H1 (cell line): Measurements from ENCODE around the gene ECSIT. TPM values are rescaled to one million over a fixed set of nuclear protein-coding genes. Genes with fewer than 3 reads are reported as not detected.

Source experiments
- BACH1 ChIP-seq: IDR thresholded peaks from 2 replicates; pipeline ENCODE4 v1.6.1; 2012; ENCODE audit warnings: low read length, improper control_type of control experiment
- CBX8 ChIP-seq: fragments of 300-800, 300-1000 bp; sonication (generic); IDR thresholded peaks from 2 replicates; pipeline ENCODE4 v1.7.1; 2016; ENCODE audit warnings: low read depth, low read length, borderline replicate concordance
- CHD7 ChIP-seq: fragments of 300-600 bp; sonication (generic); IDR thresholded peaks from 2 replicates; pipeline ENCODE4 v1.7.1; 2012; ENCODE audit warnings: low read length, moderate library complexity, mild to moderate bottlenecking, inconsistent platforms; ENCODE audit not compliant: insufficient replicate concordance
- EZH2 ChIP-seq: fragments of 200-600 bp; sonication (generic); IDR thresholded peaks from 2 replicates; pipeline ENCODE4 v1.7.1; 2012; ENCODE audit warnings: low read depth, mild to moderate bottlenecking, moderate library complexity, low read length, inconsistent platforms; ENCODE audit not compliant: severe bottlenecking
- GABPA ChIP-seq: IDR thresholded peaks from 2 replicates; pipeline ENCODE4 v1.6.1; 2011; ENCODE audit warnings: mild to moderate bottlenecking, low read length, moderate library complexity, borderline replicate concordance; ENCODE audit not compliant: insufficient read depth
- JUN ChIP-seq: IDR thresholded peaks from 2 replicates; pipeline ENCODE4 v1.6.1; 2011; ENCODE audit warnings: low read depth, mild to moderate bottlenecking, improper control_type of control experiment, low read length
- KDM4A ChIP-seq: IDR thresholded peaks from one replicate; pipeline ENCODE4 v1.7.1; 2012; ENCODE audit warnings: low read depth, mild to moderate bottlenecking, moderate library complexity, low read length, inconsistent platforms; ENCODE audit not compliant: severe bottlenecking
- KDM5A ChIP-seq: fragments of 200-600 bp; IDR thresholded peaks from 2 replicates; pipeline ENCODE4 v1.7.1; 2012; ENCODE audit warnings: mild to moderate bottlenecking, low read length, inconsistent platforms, mixed read lengths
- SIX5 ChIP-seq: IDR thresholded peaks from 2 replicates; pipeline ENCODE4 v1.6.1; 2011; ENCODE audit warnings: mild to moderate bottlenecking, low read depth, low read length
- SP2 ChIP-seq: IDR thresholded peaks from 2 replicates; pipeline ENCODE4 v1.6.1; 2012; ENCODE audit warnings: mild to moderate bottlenecking, low read length, inconsistent platforms
- polyA plus RNA-seq, 7 experiments: library from polyadenylated mRNA; depleted of rRNA in 3 of 7; stranded (reverse) in 5 of 7; unstranded in 2 of 7; fragments of >200 nt in 5 of 7; fragments of 200-250 nt in 2 of 7; gene quantifications; 1 replicate in 5 of 7; 2 replicates in 1 of 7; 4 replicates in 1 of 7; pipeline versions ENCODE4 v1.2.1 to v1.2.3, GENCODE V29; 2011 to 2013; ENCODE audit warnings: missing spikeins in 2 of 7, mixed read lengths in 2 of 7
- total RNA-seq: library from RNA; stranded (reverse); fragmentation: NEBNext Ultra II Directional; extraction: Animal tissue kit (Norgen Biotek cat#: 25700); gene quantifications from 2 replicates; pipeline ENCODE4 v1.2.1, GENCODE V29; 2021

The ECSIT gene
- total and polyA plus RNA-seq, 2 of the 8 experiments (the other 6 are each of a cell fraction or from before 2014, with no cell fraction given), result 55.7 to 74.1 TPM

DNA sequence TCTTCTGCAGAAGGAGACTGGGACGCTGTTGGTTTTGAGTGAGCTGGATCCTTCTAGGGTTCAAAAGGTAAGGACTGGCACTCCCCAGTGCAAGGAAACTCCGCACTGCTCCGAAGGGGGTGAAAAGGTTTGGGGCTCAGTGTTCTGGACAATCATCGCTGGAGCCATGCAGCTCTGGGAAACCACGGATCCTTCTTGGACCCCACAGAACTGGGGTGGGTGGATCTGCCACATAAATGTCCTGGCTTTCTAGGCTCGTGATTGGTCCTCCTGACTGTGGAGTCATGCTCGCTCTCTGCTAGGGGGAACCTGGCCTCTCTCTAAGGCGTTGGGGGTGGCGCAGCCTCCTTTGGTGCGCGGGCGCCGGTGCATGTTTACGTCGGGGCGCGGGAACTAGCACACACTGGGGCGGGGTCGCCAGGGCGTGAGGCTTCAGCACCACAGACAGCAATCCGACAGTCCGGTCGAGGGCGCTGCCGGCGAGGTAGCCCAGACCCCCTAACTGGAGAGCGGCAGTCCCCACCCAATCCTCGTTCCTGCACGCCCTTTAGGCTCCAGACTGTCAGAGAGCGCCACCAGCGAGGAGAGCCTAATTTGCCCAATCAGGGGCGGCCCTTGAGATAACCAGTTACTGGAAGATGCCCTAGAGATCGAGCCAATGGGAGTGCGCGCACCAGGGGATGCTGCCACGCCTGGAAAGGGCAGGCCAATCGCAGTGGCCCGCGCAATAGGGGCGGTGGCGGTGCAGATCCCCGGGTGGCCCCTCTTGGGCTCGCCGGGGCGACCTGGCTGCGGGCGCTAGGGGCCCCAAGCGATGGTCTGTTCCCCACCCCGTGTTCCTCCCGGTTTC is 47.2 kb downstream of the ECSIT start (continued):
- TF ChIP-seq CHD7 (no peak), BACH1 (no peak), CBX8 (no peak), SIX5 (no peak), EZH2 (no peak), JUN (no peak), SP2 (no peak), GABPA (0 out of 2 replicates have a peak, but pooled peaks have one; percentile 18), KDM4A (no peak), KDM5A (no peak)
